Limb (tissue), 2 donors: ENCODE data around the gene BRPF3.
"Not testable (repeated sequence)": the region's sequence is repeated elsewhere in the genome, so short reads cannot be mapped to it uniquely, and the experiment has no call there.

Source experiments
- DNase-seq, 2 donors: peaks; one replicate each; pipeline ENCODE4 v3.0.0-alpha.2; 2016; ENCODE audit errors: extremely low spot score in 2 of 2

The BRPF3 gene

DNA sequence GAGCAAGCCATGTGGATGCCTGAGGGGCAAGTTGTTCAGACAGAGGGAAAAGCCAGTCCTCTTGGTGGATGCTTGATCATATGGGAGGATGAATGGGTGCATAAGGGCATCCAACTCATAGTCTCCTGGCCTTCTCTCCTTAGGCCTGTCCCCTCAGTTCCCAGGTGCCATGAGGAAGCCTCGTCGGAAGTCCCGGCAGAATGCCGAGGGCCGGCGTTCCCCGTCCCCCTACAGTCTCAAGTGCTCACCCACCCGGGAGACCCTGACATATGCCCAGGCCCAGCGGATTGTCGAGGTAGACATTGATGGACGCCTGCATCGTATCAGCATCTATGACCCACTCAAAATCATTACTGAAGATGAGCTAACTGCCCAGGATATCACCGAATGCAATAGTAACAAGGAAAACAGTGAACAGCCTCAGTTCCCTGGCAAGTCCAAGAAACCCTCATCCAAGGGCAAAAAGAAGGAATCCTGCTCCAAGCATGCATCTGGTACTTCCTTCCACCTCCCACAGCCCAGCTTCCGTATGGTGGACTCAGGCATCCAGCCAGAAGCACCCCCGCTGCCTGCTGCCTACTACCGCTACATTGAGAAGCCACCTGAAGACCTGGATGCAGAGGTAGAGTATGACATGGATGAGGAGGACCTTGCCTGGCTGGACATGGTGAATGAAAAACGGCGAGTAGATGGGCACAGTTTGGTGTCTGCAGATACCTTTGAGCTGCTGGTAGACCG is 3.8 kb downstream of the BRPF3 start:
- DNase-seq = no peak

DNA sequence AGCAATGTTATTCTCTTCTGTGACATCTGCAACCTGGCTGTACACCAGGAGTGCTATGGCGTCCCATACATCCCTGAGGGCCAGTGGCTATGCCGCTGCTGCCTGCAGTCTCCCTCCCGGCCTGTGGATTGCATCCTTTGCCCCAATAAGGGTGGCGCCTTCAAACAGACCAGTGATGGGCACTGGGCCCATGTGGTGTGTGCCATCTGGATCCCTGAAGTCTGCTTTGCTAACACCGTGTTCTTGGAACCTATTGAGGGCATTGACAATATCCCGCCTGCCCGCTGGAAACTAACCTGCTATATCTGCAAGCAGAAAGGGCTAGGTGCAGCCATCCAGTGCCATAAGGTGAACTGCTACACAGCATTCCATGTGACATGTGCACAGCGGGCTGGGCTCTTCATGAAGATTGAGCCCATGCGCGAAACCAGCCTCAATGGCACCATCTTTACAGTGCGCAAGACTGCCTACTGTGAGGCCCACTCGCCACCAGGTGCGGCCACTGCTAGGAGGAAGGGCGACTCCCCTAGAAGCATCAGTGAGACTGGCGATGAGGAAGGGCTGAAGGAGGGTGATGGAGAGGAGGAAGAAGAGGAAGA is 4.6 kb downstream of the BRPF3 start:
- no peak for DNase-seq

DNA sequence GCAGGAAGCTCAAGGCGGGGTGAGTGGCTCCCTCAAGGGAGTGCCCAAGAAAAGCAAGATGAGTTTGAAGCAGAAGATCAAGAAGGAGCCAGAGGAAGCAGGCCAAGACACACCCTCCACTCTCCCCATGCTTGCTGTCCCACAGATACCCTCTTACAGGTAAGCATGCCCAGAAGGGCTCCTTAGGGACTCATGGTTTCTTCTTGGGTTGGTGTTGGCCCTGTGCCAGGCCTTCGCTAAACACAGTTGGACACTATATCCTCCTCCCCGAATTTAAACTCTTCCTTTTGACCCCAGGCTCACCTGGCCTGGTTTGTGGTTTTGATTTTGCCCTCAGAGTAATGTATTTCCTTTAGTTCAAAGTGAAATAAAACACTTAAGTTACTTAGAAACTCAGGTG is 5.1 kb downstream of the BRPF3 start:
- no peak for DNase-seq

DNA sequence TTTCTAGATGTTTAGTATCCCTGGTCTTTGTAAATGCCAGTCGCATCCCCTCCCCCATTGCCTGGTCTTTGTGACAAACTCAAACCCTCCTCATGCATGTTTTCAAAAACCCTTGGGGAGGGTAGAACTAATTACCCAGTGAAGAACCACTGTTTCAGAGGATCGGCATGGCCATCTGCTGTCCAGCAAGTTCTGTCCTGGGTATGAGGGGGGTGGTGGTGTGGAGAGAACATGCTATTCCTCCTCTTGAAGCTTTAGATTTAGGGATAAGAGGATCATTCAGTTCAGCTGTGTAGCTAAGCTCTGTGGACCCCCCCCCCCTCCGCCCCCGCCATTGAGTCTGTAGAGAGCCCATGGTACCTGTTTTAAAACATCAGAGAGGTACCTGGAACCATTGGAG is 5.6 kb downstream of the BRPF3 start:
- no peak for DNase-seq

DNA sequence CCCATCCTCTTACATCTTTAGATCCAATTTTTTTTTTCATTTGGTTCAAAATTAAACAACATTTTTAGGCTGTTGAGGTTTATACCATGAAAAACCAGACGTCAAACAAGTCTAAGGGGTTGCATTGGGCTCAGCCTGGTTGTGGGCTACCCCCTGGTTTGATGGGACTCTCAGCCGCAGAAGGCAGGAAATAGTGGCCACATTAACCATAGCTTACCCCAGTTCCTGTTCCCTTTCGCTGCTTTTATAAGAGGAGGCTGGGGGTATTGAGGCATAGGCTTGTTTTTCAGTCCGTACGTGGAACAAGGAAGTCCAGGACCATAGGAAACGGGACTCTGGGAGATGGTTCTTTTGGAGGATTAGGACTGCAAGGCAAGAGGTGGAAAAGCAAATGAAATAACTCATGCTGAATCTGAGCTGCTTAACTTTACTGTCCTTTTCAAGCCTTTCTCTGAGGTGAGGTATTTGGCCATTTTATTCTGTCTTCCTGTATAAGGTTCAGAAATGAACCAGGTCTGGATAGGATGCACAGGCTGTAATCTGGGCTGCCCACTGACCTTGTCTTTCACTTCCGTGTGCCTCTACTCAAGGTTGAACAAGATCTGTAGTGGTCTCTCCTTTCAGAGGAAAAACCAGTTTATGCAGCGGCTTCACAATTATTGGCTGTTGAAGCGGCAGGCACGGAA is 7.7 kb downstream of the BRPF3 start:
- no peak for DNase-seq

DNA sequence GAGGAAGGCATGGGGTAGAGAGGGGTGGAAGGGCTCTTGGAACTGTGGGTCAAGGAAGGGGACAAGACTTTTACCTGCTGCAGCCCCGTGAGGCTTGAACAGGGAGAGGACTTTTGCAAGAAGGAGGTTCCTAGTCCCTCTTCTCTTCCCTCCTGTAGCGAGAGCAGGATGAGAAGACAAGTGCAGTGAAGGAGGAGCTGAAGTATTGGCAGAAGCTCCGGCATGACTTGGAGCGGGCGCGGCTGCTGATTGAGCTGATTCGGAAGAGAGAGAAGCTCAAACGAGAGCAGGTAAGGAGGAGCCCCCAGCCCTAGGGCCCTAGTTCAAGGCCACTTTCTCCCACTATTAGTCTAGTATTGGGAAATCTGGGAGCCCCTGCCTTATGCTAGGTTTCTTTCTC is 10.6 kb downstream of the BRPF3 start:
- DNase-seq = no peak

DNA sequence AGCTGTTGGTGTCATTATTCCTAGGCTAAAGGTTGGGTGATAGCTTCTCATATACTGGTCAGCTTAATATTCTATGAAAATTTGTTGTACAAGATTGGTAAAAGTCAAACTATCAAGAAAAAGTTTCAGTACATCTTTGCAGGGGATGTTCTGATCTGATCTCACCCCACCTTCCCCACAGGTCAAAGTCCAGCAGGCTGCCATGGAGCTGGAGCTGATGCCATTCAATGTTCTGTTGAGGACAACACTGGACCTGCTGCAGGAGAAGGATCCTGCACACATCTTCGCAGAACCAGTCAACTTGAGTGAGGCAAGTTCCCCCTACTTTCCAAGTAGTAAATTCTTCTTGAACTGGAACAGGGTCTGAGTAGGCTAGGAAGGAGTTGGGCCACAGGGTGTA is 13.1 kb downstream of the BRPF3 start:
- no peak for DNase-seq

DNA sequence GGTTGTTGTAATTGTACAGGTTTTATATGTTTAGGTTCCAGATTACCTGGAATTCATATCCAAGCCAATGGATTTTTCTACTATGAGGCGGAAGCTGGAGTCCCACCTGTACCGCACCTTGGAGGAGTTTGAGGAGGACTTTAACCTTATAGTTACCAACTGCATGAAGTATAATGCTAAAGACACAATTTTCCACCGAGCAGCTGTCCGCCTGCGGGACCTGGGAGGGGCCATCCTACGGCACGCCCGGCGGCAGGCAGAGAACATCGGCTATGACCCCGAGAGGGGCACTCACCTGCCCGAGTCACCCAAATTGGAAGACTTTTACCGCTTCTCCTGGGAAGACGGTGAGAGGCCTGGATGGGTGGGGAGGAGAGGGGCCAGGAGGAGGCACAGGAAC is 13.6 kb downstream of the BRPF3 start:
- no peak for DNase-seq

DNA sequence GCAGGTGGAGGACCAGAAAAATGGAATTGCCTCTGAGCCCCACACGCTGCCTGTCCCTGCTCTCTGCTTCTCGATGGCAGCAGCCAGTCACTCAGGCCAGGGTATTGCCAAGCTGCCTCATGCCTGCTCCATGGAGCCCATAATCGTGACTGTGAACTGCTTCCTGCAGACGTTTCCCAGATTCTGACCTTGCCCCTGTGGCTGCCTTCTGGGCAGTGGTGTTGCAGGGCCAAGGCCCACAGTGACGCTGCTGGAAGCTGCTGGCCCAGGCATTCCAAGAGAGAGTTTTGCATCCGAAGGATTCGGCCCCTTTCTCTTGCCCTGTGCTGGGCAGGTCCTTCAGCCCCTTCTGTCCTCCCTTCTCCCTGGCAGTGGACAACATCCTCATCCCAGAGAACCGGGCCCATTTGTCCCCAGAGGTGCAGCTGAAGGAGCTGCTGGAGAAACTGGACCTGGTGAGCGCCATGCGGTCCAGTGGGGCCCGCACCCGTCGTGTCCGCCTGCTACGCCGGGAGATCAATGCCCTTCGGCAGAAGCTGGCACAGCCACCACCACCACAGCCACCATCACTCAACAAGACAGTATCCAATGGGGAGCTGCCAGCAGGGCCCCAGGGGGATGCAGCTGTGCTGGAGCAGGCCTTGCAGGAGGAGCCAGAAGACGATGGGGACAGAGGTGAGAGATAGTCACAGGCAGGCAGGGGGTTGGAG is 14.5 kb downstream of the BRPF3 start:
- DNase-seq = no peak

DNA sequence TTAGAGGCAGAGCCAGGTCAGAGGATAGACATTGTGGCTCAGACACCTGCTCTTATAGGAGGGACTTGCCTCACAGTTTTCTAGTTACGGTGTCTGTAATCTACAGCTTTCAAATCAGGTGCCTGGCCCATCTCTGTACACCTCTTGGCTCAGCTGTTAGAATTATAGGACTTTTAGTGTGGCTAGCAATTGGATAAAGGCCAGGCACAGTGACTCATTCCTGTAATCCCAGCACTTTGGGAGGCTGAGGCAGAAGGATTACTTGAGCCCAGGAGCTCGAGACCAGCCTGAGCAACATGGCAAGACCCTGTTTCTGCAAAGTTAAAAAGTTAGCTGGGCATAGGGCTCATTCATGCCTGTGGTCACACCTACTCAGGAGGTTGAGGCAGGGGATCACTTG is 20.0 kb downstream of the BRPF3 start:
- DNase-seq = no peak

DNA sequence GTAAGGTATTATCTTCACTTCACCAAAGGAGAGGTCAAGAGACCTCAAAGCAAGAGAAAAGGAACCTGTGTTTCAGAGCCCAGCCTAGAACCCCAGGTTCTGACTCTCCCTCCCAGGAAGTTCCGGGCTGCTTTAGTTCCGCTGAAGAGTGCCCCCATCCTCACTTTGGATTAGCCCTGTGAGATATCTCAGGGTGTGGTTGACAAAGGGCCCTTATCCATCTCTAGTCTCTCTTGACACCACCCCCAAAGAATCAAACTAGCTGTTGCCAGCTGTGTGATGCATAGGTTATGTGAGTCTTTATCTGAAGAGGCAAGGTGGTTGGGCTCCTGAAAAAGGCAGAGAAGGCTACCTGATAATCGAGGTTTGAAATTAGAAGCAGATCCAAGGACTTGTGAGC is 20.6 kb downstream of the BRPF3 start:
- DNase-seq = no peak

DNA sequence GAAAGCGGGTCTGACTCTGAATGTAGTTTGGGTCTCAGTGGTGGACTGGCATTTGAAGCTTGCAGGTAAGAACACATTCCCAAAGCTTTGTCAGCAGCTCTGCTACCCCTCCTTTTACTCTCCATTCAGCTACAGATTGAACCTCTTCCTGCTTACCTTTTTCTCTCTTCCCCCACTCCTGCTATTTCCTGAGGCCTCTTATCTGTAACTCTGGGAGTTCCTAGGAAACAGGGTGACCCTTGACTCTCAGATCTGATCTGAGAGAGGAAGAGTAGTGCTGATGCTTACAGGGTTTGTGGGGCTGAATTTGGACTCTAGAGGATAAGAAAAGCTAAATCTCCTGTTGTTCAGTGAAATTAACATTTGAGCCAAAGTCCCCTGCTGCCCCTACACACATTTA is 21.4 kb downstream of the BRPF3 start:
- DNase-seq = no peak

DNA sequence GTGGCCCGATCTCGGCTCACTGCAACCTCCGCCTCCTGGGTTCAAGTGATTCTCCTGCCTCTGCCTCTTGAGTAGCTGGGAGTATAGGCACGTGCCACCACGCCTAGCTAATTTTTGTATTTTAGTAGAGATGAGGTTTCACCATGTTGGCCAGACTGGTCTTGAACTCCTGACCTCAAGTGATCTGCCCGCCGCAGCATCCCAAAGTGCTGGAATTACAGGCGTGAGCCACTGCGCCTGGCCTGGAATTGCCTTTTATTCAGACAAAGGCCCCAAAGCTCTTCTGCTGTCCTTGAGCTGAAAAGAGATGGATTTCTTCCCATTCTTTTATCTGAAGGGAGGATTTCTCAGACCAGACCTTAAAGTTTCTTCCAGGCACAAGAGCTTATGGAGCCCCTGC is 22.0 kb downstream of the BRPF3 start:
- not testable (repeated sequence) for DNase-seq

DNA sequence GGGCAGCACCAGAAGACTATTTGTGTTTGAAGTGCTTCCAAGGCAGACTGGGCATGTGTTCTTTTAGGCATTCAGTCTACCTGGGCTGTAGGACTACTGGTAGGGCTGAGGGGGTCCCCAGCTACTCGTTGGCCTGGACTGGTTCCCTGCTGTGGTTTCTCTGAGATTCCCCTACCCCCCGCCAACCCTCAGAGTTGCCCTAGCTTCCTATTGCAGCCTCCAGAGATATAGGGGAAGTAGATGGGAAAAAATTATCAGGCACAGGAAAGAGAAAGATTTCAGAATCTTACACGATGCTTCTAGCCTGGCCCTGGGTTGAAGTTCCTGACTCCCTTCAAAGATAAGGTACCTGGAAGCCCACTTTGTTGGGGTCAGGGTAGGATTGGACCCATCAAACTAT is 22.5 kb downstream of the BRPF3 start:
- no peak for DNase-seq

DNA sequence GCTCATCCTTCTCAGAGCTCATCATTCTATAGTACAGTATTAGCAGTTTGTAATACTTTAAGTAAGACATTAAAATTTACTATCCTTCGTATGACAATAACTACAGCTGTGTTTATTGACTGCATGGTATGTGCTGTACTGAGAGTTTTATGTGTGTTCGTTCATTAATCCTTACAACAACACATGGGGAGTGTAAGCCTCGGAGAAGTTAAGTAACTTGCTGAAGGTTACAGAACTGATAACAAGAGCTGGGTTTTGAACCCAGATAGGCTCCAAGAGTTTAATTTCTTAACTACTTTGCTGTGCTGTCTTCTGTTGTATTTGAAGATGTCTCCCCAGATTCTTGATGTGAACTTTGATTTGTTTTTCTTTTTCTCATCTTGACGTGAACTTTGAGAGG is 23.7 kb downstream of the BRPF3 start:
- DNase-seq = no peak

DNA sequence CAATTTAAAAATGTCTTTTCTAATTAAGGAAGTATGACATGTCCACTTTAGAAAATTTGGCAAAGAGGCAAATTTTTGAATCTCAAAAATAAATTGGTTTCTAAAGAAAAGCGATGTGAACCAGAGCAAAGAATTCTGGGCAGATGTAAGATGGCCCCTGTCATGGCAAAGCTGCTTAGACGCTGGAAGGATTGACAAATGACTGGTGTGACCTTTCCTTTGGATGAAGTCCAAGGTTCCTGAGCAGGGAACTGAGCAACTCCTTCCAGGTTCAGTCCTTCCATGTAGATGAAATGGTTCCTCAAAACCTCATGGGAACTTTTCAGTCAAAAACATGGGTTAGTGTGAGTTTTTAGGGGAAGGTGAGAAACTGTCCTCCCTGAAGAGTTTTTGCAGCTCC is 25.1 kb downstream of the BRPF3 start:
- DNase-seq = no peak

DNA sequence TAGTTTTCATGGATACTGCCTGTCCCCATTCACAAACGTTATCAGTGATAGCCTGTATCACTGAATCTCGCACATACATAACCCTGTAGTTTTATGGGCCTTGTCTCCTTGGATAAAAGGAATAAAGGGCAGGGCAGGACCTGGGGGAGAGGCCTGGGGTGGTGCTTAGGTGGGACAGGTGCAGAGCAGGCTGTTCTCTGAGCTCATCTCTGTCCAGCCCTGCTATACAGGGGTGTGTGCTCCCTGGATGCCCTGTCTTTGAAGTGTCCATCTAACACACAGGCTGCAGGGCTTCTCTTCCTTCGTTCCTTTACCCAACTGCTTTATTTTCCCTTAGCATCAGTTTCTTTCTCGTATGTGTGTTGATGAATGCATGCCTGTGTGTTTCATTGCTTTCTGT is 26.4 kb downstream of the BRPF3 start:
- DNase-seq = no peak

DNA sequence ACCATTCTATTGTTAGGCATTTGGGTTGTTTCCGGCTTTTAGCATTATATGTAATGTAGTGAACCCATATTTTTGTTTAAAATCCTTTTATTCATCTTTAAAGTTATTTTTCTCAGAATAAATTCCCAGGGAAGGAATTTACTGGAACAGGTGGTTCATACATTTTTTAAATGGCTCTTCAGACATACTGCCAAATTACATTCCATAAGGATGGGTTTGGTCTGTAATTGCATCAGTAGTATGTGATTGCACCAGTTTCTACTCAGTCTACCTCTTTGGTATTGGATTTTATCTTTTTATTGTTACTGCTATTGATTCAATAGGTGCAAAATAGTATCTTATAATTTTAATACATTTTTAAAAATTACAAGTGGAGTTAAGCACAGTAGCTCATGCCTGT is 27.2 kb downstream of the BRPF3 start:
- no peak for DNase-seq

DNA sequence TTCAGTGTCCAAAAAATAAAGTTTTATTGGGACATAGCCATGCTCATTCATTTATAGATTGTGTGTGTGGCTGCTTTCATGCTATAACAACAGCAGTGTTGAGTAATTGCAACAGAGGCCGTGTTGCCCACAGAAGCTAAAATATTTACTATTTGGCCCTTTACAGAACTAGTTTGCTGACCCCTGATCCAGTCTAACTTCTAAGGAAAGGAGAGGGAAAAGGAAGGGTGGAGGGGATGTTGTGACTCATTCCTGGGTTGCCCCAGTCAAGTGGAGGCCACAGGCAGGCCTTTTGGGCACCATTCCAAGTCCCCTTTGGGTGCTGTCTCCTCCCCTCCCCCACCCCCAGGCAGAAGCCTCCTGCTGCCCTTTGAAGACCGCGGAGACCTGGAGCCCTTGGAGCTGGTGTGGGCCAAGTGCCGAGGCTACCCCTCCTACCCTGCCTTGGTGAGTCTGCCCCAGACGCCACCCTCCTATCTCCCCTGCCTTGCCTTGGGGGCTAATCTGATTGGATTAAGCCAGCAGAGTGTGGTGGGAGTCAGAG is 28.4 kb downstream of the BRPF3 start:
- no peak for DNase-seq

DNA sequence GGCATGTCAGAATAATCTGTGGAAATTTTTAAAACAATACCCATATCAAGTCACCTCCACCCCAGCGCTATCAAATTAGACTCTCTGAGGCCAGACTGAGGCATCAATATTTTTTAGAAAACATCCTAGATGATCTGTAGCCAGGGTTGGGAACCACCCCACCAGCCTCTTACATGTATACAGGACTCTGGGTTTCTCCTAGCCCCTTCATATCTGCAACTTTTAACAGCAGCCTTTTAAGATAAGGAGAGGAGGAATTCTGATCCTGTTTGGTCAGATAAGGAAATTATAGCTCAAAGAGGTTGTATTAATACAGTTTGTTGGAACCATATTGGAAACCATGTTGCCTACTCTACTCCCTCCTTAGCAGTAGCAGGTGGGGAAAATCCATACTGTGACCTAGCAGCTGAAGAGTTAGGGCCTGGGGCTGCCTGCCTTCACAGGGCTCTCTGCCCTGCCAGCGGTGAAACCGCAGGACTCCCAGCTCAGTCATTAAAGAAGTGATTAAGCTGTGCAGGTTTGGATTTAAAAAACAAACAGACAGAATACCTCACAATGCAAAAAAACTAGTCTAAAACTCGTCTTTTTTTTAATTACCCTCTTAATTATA is 30.0 kb downstream of the BRPF3 start:
- no peak for DNase-seq

DNA sequence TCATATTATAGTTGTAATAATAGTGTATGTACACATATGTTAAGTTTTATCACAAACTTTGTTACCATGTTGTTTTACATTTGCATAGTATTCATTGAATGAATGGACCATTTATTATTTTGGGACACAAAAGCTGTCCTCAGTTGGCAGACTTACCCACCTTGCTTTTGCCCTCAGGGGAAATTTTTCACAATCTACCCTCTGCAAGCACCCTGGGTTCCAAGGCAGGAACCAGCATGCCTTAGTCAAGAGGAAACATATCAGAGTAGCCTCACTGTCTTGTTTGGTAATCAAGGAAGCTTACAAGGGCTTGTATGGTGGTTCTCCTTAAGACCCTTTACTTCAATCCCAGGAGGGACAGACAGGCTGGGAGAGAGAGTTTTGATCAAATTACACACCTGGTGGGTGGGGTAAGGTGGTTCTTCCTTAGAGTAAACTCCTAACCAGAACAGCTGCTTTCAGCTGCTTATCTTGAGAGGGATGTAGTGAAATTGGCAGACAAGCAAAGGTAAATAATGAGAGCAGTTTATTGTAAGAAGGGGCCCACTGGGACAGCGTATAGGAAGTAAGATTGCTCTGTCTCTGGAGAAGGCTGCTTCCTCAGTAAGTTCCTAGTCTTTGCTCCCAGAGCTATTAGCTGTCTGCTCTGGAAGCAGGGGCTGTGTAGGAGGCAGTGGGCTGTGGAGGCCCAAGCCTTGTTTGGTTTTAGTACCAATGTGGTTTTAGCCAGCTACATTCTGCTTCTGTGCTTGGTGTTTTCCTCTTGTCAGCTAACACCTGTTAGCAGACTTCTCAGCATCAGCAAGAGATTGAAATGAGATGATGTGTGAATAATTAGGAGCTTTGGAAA is 31.1 kb downstream of the BRPF3 start:
- no peak for DNase-seq
